Stomach (tissue), 4 donors: ENCODE results near the gene KLC4.

ENCODE experiments used
- POLR2AphosphoS5 ChIP-seq, 3 donors: sonication (generic); formaldehyde crosslinking; IDR thresholded peaks; one replicate each; pipeline ENCODE4 v1.6.1; 2016; ENCODE audit warnings: antibody characterized with exemption in 3 of 3
- TF ChIP-seq, protein P1 (sequence below), 7 experiments: fragments of 450-650 bp in 4 of 7; fragments of 200-600 bp in 3 of 7; sonication (generic) in 3 of 7; IDR thresholded peaks; one replicate each; pipeline ENCODE4 v1.5.1; 2016 to 2019; ENCODE audit warnings: antibody characterized with exemption in 7 of 7, control low read depth in 2 of 7, mild to moderate bottlenecking in 1 of 7

DNA sequence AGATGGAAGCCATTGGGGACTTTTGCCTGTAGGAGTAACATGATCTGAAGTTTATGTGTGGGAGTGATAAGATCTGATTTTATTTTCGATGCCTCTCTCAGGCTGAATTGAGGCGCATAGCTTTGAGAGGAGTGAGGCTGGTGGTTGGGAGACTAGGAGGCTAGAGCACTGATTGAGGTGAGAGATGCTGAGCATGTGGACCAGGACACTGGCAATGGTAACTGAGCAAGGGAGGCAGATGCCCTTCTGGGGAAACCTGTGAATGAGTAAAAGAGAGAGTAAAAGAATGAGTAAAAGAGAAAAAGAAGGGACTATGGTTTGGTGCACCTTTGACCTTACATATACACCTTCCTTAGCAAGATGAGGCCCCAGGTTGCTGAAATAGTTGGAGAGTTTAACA lies 35.0 kb upstream of the KLC4 start:
- no peak for TF ChIP-seq POLR2AphosphoS5 (IDR thresholded peaks at IDR 0.05)
- TF ChIP-seq, protein P1, sequence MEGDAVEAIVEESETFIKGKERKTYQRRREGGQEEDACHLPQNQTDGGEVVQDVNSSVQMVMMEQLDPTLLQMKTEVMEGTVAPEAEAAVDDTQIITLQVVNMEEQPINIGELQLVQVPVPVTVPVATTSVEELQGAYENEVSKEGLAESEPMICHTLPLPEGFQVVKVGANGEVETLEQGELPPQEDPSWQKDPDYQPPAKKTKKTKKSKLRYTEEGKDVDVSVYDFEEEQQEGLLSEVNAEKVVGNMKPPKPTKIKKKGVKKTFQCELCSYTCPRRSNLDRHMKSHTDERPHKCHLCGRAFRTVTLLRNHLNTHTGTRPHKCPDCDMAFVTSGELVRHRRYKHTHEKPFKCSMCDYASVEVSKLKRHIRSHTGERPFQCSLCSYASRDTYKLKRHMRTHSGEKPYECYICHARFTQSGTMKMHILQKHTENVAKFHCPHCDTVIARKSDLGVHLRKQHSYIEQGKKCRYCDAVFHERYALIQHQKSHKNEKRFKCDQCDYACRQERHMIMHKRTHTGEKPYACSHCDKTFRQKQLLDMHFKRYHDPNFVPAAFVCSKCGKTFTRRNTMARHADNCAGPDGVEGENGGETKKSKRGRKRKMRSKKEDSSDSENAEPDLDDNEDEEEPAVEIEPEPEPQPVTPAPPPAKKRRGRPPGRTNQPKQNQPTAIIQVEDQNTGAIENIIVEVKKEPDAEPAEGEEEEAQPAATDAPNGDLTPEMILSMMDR (IDR thresholded peaks at IDR 0.05): no peak
